HG03460 (cell line): ENCODE data around the gene TIMP1.
A peak's percentile ranks its signal among the peaks of the same experiment; 100 is the strongest.

Experiments used
- ATAC-seq: cut with Tn5 transposase; IDR thresholded peaks from one replicate; pipeline ENCODE4 v1.9.1; 2021; ENCODE audit not compliant: unreplicated experiment

The TIMP1 gene

GRCh38 chrX:47581731-47582647, at the start of gene TIMP1:
Gene TIMP1, plus strand, starts transcription at chrX:47582436. Its CDS starts 980 bp downstream, at chrX:47583416.
- ATAC-seq, result peak; percentile 93

GRCh38 chrX:47539860-47540259, 42.4 kb upstream of the TIMP1 start:
- ATAC-seq, result no peak

- no peak for ATAC-seq
These were observed 41.3 kb upstream of the TIMP1 start for GRCh38 chrX:47540754-47541538.

GRCh38 chrX:47543496-47543895, 38.7 kb upstream of the TIMP1 start:
- ATAC-seq, result no peak

DNA sequence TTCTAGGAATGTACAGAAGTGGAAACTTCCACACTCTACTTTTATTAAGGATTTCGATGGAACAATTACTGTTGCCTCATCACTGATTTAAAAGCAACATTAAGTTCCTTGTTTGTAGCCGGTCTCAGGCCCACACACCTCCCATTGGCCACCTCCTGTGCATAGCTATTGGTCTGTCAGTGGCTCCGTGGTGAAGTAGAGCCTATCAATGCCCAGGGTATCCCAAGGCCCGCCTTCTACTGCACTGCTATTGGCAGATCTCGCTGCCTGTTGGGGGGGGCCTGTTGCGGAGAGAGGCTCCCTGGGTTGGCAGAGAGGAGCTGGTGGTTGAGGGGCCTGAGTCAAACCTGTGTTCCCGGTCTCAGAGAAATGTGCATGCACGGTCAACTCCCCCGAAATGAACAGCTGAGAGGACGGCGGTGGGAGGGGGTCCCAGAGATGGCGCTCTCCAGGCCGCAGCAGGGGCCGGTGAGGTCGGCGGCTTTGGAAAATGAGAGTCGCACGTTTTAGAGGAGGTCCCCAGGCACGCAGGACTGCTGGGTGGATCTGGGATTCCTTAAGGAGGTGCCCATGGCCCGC, 26.1 kb upstream of the TIMP1 start:
- ATAC-seq, result peak; percentile 93

GRCh38 chrX:47558436-47558835, 23.8 kb upstream of the TIMP1 start:
- ATAC-seq, result no peak

DNA sequence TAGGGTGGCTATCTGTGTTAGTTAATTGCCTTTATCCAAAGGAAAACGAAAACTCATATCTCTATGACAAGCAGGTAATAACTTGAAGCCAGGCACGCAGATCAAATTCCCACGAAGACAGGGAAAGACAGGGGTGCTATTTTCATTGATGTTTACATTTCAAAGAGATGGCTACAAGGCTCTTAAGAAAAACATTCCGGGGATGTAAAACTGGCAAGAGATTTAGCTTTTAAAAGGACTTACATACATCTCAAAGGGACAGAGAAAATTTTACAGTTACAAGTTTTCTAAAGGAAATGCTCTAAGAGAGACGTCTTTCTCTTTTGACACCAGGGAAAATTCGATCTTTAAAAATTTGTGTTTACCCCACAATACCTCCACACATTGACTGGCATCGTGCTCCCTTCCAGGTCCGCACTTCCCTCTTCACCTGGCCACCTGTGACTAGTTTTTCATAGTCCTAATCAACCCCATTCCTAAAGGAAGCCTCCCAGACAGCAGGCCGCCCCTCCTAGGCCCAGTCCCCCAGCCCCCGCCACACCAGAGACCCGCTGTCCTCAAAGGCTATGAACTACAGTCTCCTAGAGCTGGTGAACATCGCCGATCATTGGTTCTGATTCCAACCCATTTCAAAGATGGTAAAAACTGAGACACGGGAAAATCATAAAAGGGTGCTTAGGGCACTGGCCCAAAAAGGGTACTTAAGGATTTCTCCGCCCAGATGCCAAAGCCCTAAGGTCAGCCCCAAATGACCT, 21.9 kb upstream of the TIMP1 start:
- no peak for ATAC-seq

DNA sequence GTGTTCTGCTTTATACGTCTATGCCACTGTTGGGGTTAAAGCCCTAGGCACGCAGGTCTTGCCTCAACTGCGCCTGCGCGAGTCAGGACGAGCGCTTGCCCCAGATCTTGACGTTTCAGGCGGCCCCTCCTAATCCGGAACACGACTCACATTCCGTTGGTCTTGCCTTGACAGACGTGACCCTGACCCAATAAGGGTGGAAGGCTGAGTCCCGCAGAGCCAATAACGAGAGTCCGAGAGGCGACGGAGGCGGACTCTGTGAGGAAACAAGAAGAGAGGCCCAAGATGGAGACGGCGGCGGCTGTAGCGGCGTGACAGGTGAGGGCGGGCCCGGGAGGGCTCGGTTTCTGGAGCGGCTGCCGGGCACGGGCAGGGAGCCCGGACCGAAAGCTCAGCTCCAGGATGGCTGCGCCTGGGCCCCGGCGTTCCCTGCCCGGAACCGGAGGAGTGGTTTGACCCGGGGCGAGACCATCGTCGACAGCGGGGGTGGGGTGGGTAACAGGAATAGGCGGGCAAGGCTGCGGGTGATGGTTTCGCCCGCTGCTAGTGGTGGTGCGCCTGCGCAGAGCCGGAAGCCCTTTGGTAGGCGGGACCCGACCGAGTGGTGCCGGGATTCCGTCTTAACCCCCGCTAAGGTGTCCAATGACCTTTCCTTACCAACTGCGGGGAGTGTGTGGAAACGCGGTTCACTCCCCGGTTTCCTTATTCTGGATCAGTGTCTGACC, 21.1 kb upstream of the TIMP1 start, which contains the start of gene ARAF:
Gene ARAF, plus strand, starts transcription at position 272 of the 725 bp plus-strand sequence. CDS start 1,763 bp downstream, outside the sequence.
- peak; percentile 82 for ATAC-seq

- ATAC-seq, result no peak
These were observed 20.5 kb upstream of the TIMP1 start for GRCh38 chrX:47561659-47562151.

DNA sequence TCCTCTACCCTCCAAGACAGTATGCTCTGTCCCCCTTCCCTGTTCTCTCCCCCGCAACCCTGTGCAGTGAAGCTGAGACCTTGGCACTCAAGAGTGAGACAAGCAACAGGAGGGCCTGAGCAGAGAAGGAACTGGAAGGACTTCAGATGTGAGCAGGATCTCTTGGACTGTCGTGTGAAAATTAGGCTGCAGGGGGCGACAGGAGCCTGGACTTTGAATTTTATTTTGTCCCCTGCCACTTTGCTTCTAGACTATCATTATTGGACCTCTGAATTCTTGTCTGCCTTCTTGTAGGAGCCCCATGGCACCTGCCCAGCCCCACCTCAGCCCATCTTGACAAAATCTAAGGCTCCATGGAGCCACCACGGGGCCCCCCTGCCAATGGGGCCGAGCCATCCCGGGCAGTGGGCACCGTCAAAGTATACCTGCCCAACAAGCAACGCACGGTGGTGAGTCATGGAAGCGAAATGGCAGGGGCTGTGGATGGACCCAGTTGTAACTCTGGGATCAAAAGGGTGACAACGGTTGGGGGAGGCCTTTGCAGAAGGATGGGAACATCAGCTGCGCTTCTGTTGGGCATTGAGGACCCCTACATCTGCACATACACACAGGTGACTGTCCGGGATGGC, 19.5 kb upstream of the TIMP1 start:
- ATAC-seq, result no peak

DNA sequence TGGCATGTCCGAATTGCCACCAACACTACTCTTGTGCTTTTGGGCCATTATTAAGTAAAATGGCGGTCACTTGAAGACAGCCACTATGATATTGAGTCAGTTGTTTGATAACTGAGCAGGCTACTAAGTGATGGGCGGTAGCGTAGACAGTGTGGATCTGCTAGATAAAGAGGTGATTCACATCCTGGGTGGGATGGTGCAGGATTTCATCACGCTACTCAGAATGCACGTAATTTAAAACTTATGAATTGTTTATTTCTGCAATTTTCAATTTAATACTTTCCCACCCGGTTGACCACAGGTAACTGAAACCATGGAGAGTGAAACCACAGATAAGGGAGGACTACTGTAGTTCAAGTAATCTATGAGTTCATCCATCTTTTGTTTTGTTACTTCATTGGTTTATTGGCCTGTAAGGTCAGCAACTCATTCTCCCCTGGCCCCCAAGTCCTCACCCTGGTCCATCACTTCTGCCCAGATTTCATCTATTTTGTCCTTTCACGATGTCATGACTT, 18.4 kb upstream of the TIMP1 start:
- no peak for ATAC-seq

DNA sequence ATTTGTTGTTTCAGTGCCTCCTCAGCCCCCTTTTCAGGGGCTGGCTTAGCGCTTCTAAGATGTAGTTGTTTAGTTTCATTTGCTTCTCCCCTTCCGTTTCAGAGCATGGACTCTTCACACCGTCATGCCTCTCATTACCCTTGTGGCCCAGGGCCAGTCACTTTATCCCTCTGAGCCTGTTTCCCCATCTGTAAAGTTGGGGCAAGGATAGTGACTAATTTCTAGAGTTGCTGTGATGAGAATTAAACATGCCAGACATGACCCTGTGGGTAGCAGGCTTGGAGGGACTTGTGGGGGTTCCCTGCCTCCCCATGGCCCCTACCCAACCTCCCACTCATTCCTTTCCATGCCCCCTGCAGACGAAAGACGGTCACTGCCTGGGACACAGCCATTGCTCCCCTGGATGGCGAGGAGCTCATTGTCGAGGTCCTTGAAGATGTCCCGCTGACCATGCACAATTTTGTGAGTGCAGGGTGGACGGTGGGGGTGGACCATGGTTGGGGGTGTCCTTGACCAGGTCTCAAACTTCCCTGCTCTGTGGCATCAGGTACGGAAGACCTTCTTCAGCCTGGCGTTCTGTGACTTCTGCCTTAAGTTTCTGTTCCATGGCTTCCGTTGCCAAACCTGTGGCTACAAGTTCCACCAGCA, 17.7 kb upstream of the TIMP1 start:
- no peak for ATAC-seq

DNA sequence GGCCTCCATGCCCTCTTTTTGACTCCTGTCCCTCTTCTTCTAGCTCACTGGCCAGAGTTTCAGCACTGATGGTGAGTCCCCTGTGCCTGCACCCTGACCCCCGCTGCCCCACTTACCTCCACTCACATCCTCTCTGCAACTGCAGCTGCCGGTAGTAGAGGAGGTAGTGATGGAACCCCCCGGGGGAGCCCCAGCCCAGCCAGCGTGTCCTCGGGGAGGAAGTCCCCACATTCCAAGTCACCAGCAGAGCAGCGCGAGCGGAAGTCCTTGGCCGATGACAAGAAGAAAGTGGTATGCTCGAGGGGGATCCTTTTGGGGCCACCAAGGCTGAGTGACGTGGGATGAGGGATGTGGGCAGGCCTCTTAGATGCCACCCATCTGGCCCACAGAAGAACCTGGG, 15.4 kb upstream of the TIMP1 start:
- ATAC-seq, result no peak

GRCh38 chrX:47568656-47569295, 13.5 kb upstream of the TIMP1 start:
- no peak for ATAC-seq

GRCh38 chrX:47570794-47571193, 11.4 kb upstream of the TIMP1 start:
- no peak for ATAC-seq

DNA sequence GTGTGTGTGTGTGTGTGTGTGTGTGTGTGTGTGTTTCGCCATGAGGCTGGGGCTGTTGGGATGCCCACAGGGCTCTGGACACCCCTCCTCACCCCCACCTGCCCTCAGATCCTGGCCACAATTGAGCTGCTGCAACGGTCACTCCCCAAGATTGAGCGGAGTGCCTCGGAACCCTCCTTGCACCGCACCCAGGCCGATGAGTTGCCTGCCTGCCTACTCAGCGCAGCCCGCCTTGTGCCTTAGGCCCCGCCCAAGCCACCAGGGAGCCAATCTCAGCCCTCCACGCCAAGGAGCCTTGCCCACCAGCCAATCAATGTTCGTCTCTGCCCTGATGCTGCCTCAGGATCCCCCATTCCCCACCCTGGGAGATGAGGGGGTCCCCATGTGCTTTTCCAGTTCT, 11.0 kb upstream of the TIMP1 start:
- no peak for ATAC-seq

- ATAC-seq, result no peak
These were observed 10.3 kb upstream of the TIMP1 start for GRCh38 chrX:47571896-47572295.

DNA sequence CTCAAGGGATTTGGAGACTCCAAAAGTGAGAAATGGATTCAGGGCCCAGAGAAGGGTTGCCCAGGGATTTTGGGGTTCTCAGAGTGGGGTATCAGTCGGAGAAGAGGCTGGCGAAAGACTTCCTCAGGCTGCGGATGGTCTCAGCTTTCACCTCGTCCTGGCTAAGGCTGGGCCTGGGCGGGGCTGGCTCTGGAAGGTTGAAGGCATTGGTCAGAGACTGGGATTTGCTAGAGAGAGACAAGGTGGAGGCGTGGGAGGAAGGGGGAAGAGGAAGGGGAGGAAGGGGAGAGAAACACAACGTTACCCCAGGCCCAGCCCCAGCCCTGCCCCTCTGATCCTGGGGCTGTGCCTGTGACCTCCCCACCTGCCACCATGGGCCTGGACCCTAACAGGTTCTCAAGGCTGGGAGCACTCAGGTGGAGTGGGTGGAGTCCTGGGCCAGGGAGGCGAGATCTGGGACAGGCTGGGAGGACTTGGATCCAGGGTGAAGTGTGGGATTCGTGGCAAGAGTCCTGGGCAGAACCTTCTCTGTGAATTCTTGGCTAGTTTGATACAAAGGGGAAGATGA, 9.4 kb upstream of the TIMP1 start:
- no peak for ATAC-seq
